HepG2 (cell line): ENCODE measurements around the gene NFIL3. TPM values are rescaled to one million over a fixed set of nuclear protein-coding genes. Genes with fewer than 3 reads are reported as not detected.
A peak's percentile ranks its signal among the peaks of the same experiment; 100 is the strongest.

Experiments
- CREM ChIP-seq, 2 experiments: sonication (generic) in 1 of 2; formaldehyde crosslinking in 1 of 2; IDR thresholded peaks; 2 replicates each; pipeline versions ENCODE4 v1.4.0 to v1.6.1; 2016 to 2020; ENCODE audit warnings: antibody characterized with exemption in 1 of 2, mild to moderate bottlenecking in 1 of 2, missing genetic modification reagents in 1 of 2
- EHMT2 ChIP-seq: fragments of 200-600 bp; sonication (generic); IDR thresholded peaks from 2 replicates; pipeline ENCODE4 v1.7.0; 2017; ENCODE audit warnings: antibody characterized with exemption, low read depth, low read length, borderline replicate concordance
- FOXO1 ChIP-seq: sonication (generic); formaldehyde crosslinking; IDR thresholded peaks from 2 replicates; pipeline ENCODE4 v1.4.0; 2020; ENCODE audit warnings: missing genetic modification reagents
- GATAD2A ChIP-seq: IDR thresholded peaks from 2 replicates; pipeline ENCODE4 v1.6.1; 2016
- ISL2 ChIP-seq: sonication (generic); formaldehyde crosslinking; IDR thresholded peaks from 2 replicates; pipeline ENCODE4 v1.5.0; 2020; ENCODE audit warnings: missing genetic modification reagents
- KDM6A ChIP-seq: IDR thresholded peaks from 2 replicates; pipeline ENCODE4 v1.6.1; 2016; ENCODE audit warnings: low read depth
- KLF11 ChIP-seq: IDR thresholded peaks from 2 replicates; pipeline ENCODE4 v1.6.1; 2016; ENCODE audit warnings: missing compliant biosample characterization
- MTA1 ChIP-seq: sonication (generic); formaldehyde crosslinking; IDR thresholded peaks from 2 replicates; pipeline ENCODE4 v1.4.0; 2020; ENCODE audit warnings: missing genetic modification reagents, mild to moderate bottlenecking, borderline replicate concordance
- NFYB ChIP-seq: sonication (generic); formaldehyde crosslinking; IDR thresholded peaks from 2 replicates; pipeline ENCODE4 v1.4.0; 2020; ENCODE audit warnings: missing genetic modification reagents
- PBX2 ChIP-seq: IDR thresholded peaks from 2 replicates; pipeline ENCODE4 v1.6.1; 2016; ENCODE audit warnings: control low read depth
- PHB2 ChIP-seq: fragments of 450-650 bp; IDR thresholded peaks from 2 replicates; pipeline ENCODE4 v1.6.1; 2018; ENCODE audit not compliant: partially characterized antibody
- RCOR2 ChIP-seq: IDR thresholded peaks from 2 replicates; pipeline ENCODE4 v1.6.1; 2016; ENCODE audit warnings: missing biosample characterization, missing genetic modification reagents
- SALL2 ChIP-seq: sonication (generic); formaldehyde crosslinking; IDR thresholded peaks from 2 replicates; pipeline ENCODE4 v1.8.1; 2023; ENCODE audit warnings: mild to moderate bottlenecking, missing genetic modification reagents, inconsistent platforms
- YY1 ChIP-seq: IDR thresholded peaks from 2 replicates; pipeline ENCODE4 v1.6.1; 2011; ENCODE audit warnings: low read length, low read depth, moderate library complexity, mild to moderate bottlenecking; ENCODE audit not compliant: insufficient read depth, insufficient replicate concordance
- ZMYM3 ChIP-seq: sonication (generic); formaldehyde crosslinking; IDR thresholded peaks from 2 replicates; pipeline ENCODE4 v1.5.1; 2020; ENCODE audit warnings: mild to moderate bottlenecking, missing genetic modification reagents
- ZNF280B ChIP-seq: sonication (generic); formaldehyde crosslinking; IDR thresholded peaks from 2 replicates; pipeline ENCODE4 v1.5.0; 2020; ENCODE audit warnings: missing genetic modification reagents, mild to moderate bottlenecking, borderline replicate concordance
- ZNF629 ChIP-seq: sonication (generic); formaldehyde crosslinking; conservative IDR thresholded peaks from 2 replicates; pipeline ENCODE4 v1.5.0; 2020; ENCODE audit warnings: missing genetic modification reagents
- ZNF646 ChIP-seq: sonication (generic); formaldehyde crosslinking; IDR thresholded peaks from 2 replicates; pipeline ENCODE4 v1.9.0; 2021; ENCODE audit warnings: mild to moderate bottlenecking, missing genetic modification reagents
- ZSCAN12 ChIP-seq: sonication (generic); formaldehyde crosslinking; IDR thresholded peaks from 2 replicates; pipeline ENCODE4 v1.9.0; 2021; ENCODE audit warnings: mild to moderate bottlenecking, missing genetic modification reagents
- polyA plus RNA-seq, 8 experiments: library from polyadenylated mRNA; depleted of rRNA in 3 of 8; stranded (reverse) in 7 of 8; unstranded in 1 of 8; fragments of >200 nt; fragmentation: Illumina TruSeq in 4 of 8; extraction: Trizol in 4 of 8; gene quantifications; 2 replicates each; pipeline versions ENCODE4 v1.2.1 to v1.2.3, GENCODE V29; 2011 to 2016; ENCODE audit warnings: low read depth in 4 of 8, missing spikeins in 1 of 8, mixed read lengths in 1 of 8; ENCODE audit not compliant: insufficient read depth in 1 of 8
- total RNA-seq, 5 experiments: library from RNA; depleted of rRNA; stranded (reverse); fragments of >200 nt; fragmentation: Illumina TruSeq; extraction: Trizol; gene quantifications; 2 replicates each; pipeline ENCODE4 v1.2.3, GENCODE V29; 2016; ENCODE audit warnings: low read depth in 1 of 5

The NFIL3 gene
- total and polyA plus RNA-seq, 2 of the 13 experiments (the other 11 are each of a cell fraction or from before 2014, with no cell fraction given) = 46.6 to 54.2 TPM

- TF ChIP-seq MTA1 (peak; percentile 27; the same call in 1 of the 2 replicates), KDM6A (CRISPR knock-in tag) (no peak; the same call in 1 of the 2 replicates), EHMT2 (no peak), YY1 (peak; percentile 40), ZNF280B (CRISPR knock-in tag) (no peak; the same call in none of the 2 replicates), ZNF629 (CRISPR knock-in tag) (0 out of 2 replicates have a peak, but pooled peaks have one; percentile 5), ZNF646 (CRISPR knock-in tag) (no peak; the same call in 1 of the 2 replicates), CREM (IDR thresholded peaks at IDR 0.05) (peak; percentile 55), CREM (CRISPR knock-in tag; IDR thresholded peaks at IDR 0.05) (no peak), PHB2 (no peak), ZSCAN12 (CRISPR knock-in tag) (no peak), KLF11 (no peak), PBX2 (no peak), ZMYM3 (no peak), RCOR2 (CRISPR knock-in tag) (peak; percentile 39; the same call in 1 of the 2 replicates), SALL2 (CRISPR knock-in tag) (no peak), GATAD2A (peak; percentile 63), ISL2 (CRISPR knock-in tag) (peak; percentile 14), FOXO1 (CRISPR knock-in tag) (no peak; the same call in 1 of the 2 replicates), NFYB (CRISPR knock-in tag) (no peak)
These were observed 958 bp upstream of the NFIL3 start (continued) for GRCh38 chr9:91424403-91425176.
